Hepatocyte (in vitro differentiated cells): ENCODE results near the gene XPO1.

Experiments
- EZH2 ChIP-seq: fragments of 200-600 bp; sonication (generic); IDR thresholded peaks from 2 replicates; pipeline ENCODE4 v1.6.1; 2016; ENCODE audit warnings: antibody characterized with exemption, mild to moderate bottlenecking, borderline replicate concordance
- EZH2phosphoT487 ChIP-seq: fragments of 200-600 bp; sonication (generic); IDR thresholded peaks from one replicate; pipeline ENCODE4 v1.6.1; 2018; ENCODE audit warnings: antibody characterized with exemption, mild to moderate bottlenecking, low read depth, moderate library complexity; ENCODE audit not compliant: unreplicated experiment, severe bottlenecking
- TF ChIP-seq, protein P1 (sequence below): fragments of 200-600 bp; sonication (generic); IDR thresholded peaks from 2 replicates; pipeline ENCODE4 v1.5.1; 2016; ENCODE audit warnings: antibody characterized with exemption, mild to moderate bottlenecking; ENCODE audit not compliant: poor library complexity

DNA sequence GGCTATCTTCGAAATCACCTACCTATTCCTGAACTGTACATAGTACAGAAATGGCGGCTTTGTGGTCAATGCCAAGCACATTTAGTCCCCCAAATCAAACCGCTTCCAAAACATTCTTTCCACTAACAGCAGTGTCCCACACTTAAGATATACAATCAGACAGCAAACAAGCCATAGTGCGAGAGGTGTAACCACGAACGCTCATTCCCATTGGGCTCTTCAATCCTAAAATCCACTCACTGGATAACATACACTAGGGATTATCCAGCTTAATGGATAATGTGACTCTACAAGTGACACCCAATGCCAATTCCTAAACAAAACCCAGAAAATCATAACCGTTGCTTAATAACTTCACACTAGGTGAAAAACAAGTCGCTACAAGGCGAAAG lies 2.0 kb downstream of the XPO1 start:
- TF ChIP-seq, protein P1, sequence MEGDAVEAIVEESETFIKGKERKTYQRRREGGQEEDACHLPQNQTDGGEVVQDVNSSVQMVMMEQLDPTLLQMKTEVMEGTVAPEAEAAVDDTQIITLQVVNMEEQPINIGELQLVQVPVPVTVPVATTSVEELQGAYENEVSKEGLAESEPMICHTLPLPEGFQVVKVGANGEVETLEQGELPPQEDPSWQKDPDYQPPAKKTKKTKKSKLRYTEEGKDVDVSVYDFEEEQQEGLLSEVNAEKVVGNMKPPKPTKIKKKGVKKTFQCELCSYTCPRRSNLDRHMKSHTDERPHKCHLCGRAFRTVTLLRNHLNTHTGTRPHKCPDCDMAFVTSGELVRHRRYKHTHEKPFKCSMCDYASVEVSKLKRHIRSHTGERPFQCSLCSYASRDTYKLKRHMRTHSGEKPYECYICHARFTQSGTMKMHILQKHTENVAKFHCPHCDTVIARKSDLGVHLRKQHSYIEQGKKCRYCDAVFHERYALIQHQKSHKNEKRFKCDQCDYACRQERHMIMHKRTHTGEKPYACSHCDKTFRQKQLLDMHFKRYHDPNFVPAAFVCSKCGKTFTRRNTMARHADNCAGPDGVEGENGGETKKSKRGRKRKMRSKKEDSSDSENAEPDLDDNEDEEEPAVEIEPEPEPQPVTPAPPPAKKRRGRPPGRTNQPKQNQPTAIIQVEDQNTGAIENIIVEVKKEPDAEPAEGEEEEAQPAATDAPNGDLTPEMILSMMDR = no peak
- TF ChIP-seq EZH2phosphoT487 = no peak
- TF ChIP-seq EZH2 = no peak
